ENCODE measurements around the gene TEX35. TPM values are rescaled to one million over a fixed set of nuclear protein-coding genes. Genes with fewer than 3 reads are reported as not detected.

The TEX35 gene
- polyA plus RNA-seq, 2 donors: 0.11 to 0.39 TPM

GRCh38 chr1:178510155-178510554, 2.8 kb upstream of the TEX35 start:
- Histone ChIP-seq H3K36me3 (ENCODE audit: control insufficient read depth in 2 of 2, insufficient read depth in 2 of 2, low read length in 1 of 2) (no peaks in the 10 kb centered on the region), H3K4me3 (ENCODE audit: low read depth in 1 of 2, low read length in 2 of 2) (no peak overlapping the region), H3K9me3 (ENCODE audit: control insufficient read depth in 2 of 2, insufficient read depth in 1 of 2, low read depth in 1 of 2, low read length in 1 of 2) (no peaks in the 10 kb centered on the region), H3K27me3 (ENCODE audit: control insufficient read depth in 1 of 2, insufficient read depth in 2 of 2, low read length in 2 of 2) (no peaks in the 10 kb centered on the region), H3K4me1 (ENCODE audit: control insufficient read depth in 2 of 2, insufficient read depth in 2 of 2, low read length in 1 of 2) (peaks cover 0 to 3% of the 10 kb centered on the region in 2 donors), H3K27ac (ENCODE audit: low read depth in 2 of 2, low read length in 1 of 2) (no peak overlapping the region)
- WGBS, 2 donors: 85 to 88% methylated on average over 4 of the region's 4 CpGs

- Histone ChIP-seq H3K4me1 (ENCODE audit: control insufficient read depth in 2 of 2, insufficient read depth in 2 of 2, low read length in 1 of 2) (peaks cover 0 to 3% of the 10 kb centered on the region in 2 donors), H3K9me3 (ENCODE audit: control insufficient read depth in 2 of 2, insufficient read depth in 1 of 2, low read depth in 1 of 2, low read length in 1 of 2) (no peaks in the 10 kb centered on the region), H3K27ac (ENCODE audit: low read depth in 2 of 2, low read length in 1 of 2) (no peak overlapping the region), H3K27me3 (ENCODE audit: control insufficient read depth in 1 of 2, insufficient read depth in 2 of 2, low read length in 2 of 2) (no peaks in the 10 kb centered on the region), H3K4me3 (ENCODE audit: low read depth in 1 of 2, low read length in 2 of 2) (no peak overlapping the region), H3K36me3 (ENCODE audit: control insufficient read depth in 2 of 2, insufficient read depth in 2 of 2, low read length in 1 of 2) (no peaks in the 10 kb centered on the region)
- WGBS, 2 donors: 41 to 45% methylated on average over 14 of the region's 14 CpGs
Observed at GRCh38 chr1:178513278-178513983, 522 bp downstream of the TEX35 start.

- Histone ChIP-seq H3K27ac (ENCODE audit: low read depth in 2 of 2, low read length in 1 of 2) (no peak overlapping the region), H3K4me3 (ENCODE audit: low read depth in 1 of 2, low read length in 2 of 2) (no peak overlapping the region), H3K4me1 (ENCODE audit: control insufficient read depth in 2 of 2, insufficient read depth in 2 of 2, low read length in 1 of 2) (peaks cover 2 to 3% of the 10 kb centered on the region in 2 donors), H3K36me3 (ENCODE audit: control insufficient read depth in 2 of 2, insufficient read depth in 2 of 2, low read length in 1 of 2) (no peaks in the 10 kb centered on the region), H3K9me3 (ENCODE audit: control insufficient read depth in 2 of 2, insufficient read depth in 1 of 2, low read depth in 1 of 2, low read length in 1 of 2) (no peaks in the 10 kb centered on the region), H3K27me3 (ENCODE audit: control insufficient read depth in 1 of 2, insufficient read depth in 2 of 2, low read length in 2 of 2) (no peaks in the 10 kb centered on the region)
- WGBS, 2 donors: 95 to 99% methylated on average over 4 of the region's 4 CpGs
Observed at GRCh38 chr1:178516110-178516509, 3.2 kb downstream of the TEX35 start.

GRCh38 chr1:178518894-178519293, 6.0 kb downstream of the TEX35 start:
- no peaks in the 10 kb centered on the region for H3K36me3 ChIP-seq (ENCODE audit: control insufficient read depth in 2 of 2, insufficient read depth in 2 of 2, low read length in 1 of 2)
- 46 to 53% methylated on average over 4 of the region's 4 CpGs for WGBS, 2 donors
- peak overlapping the region in 1 of 2 donors; percentile 59 for H3K27ac ChIP-seq (ENCODE audit: low read depth in 2 of 2, low read length in 1 of 2)
- peaks cover 0 to 2% of the 10 kb centered on the region in 2 donors for H3K4me1 ChIP-seq (ENCODE audit: control insufficient read depth in 2 of 2, insufficient read depth in 2 of 2, low read length in 1 of 2)
- H3K9me3 ChIP-seq (ENCODE audit: control insufficient read depth in 2 of 2, insufficient read depth in 1 of 2, low read depth in 1 of 2, low read length in 1 of 2): no peaks in the 10 kb centered on the region
- H3K27me3 ChIP-seq (ENCODE audit: control insufficient read depth in 1 of 2, insufficient read depth in 2 of 2, low read length in 2 of 2): no peaks in the 10 kb centered on the region
- no peak overlapping the region for H3K4me3 ChIP-seq (ENCODE audit: low read depth in 1 of 2, low read length in 2 of 2)

- H3K36me3 ChIP-seq (ENCODE audit: control insufficient read depth in 2 of 2, insufficient read depth in 2 of 2, low read length in 1 of 2): no peaks in the 10 kb centered on the region
- H3K27me3 ChIP-seq (ENCODE audit: control insufficient read depth in 1 of 2, insufficient read depth in 2 of 2, low read length in 2 of 2): no peaks in the 10 kb centered on the region
- no peak overlapping the region for H3K4me3 ChIP-seq (ENCODE audit: low read depth in 1 of 2, low read length in 2 of 2)
- H3K27ac ChIP-seq (ENCODE audit: low read depth in 2 of 2, low read length in 1 of 2): no peak overlapping the region
- H3K4me1 ChIP-seq (ENCODE audit: control insufficient read depth in 2 of 2, insufficient read depth in 2 of 2, low read length in 1 of 2): peaks cover 0 to 2% of the 10 kb centered on the region in 2 donors
- H3K9me3 ChIP-seq (ENCODE audit: control insufficient read depth in 2 of 2, insufficient read depth in 1 of 2, low read depth in 1 of 2, low read length in 1 of 2): no peaks in the 10 kb centered on the region
- 94 to 97% methylated on average over 11 of the region's 11 CpGs for WGBS, 2 donors
Observed at GRCh38 chr1:178520803-178521202, 7.9 kb downstream of the TEX35 start.

- peaks cover 0 to 2% of the 10 kb centered on the region in 2 donors for H3K4me1 ChIP-seq (ENCODE audit: control insufficient read depth in 2 of 2, insufficient read depth in 2 of 2, low read length in 1 of 2)
- no peak overlapping the region for H3K4me3 ChIP-seq (ENCODE audit: low read depth in 1 of 2, low read length in 2 of 2)
- no peak overlapping the region for H3K27ac ChIP-seq (ENCODE audit: low read depth in 2 of 2, low read length in 1 of 2)
- H3K36me3 ChIP-seq (ENCODE audit: control insufficient read depth in 2 of 2, insufficient read depth in 2 of 2, low read length in 1 of 2): no peaks in the 10 kb centered on the region
- WGBS, 2 donors: 92 to 96% methylated on average over 4 of the region's 4 CpGs
- no peaks in the 10 kb centered on the region for H3K27me3 ChIP-seq (ENCODE audit: control insufficient read depth in 1 of 2, insufficient read depth in 2 of 2, low read length in 2 of 2)
- H3K9me3 ChIP-seq (ENCODE audit: control insufficient read depth in 2 of 2, insufficient read depth in 1 of 2, low read depth in 1 of 2, low read length in 1 of 2): no peaks in the 10 kb centered on the region
Observed at GRCh38 chr1:178521241-178521640, 8.3 kb downstream of the TEX35 start.

GRCh38 chr1:178527117-178527516, 14.2 kb downstream of the TEX35 start:
- H3K27me3 ChIP-seq (ENCODE audit: control insufficient read depth in 1 of 2, insufficient read depth in 2 of 2, low read length in 2 of 2): no peaks in the 10 kb centered on the region
- H3K9me3 ChIP-seq (ENCODE audit: control insufficient read depth in 2 of 2, insufficient read depth in 1 of 2, low read depth in 1 of 2, low read length in 1 of 2): no peaks in the 10 kb centered on the region
- peaks cover 3 to 5% of the 10 kb centered on the region in 2 donors for H3K4me1 ChIP-seq (ENCODE audit: control insufficient read depth in 2 of 2, insufficient read depth in 2 of 2, low read length in 1 of 2)
- H3K36me3 ChIP-seq (ENCODE audit: control insufficient read depth in 2 of 2, insufficient read depth in 2 of 2, low read length in 1 of 2): no peaks in the 10 kb centered on the region
- H3K4me3 ChIP-seq (ENCODE audit: low read depth in 1 of 2, low read length in 2 of 2): no peak overlapping the region
- no peak overlapping the region for H3K27ac ChIP-seq (ENCODE audit: low read depth in 2 of 2, low read length in 1 of 2)
- WGBS, 2 donors: 87 to 92% methylated on average over 4 of the region's 4 CpGs

GRCh38 chr1:178528228-178528952, 15.5 kb downstream of the TEX35 start:
- 87% methylated on average over 10 of the region's 10 CpGs for WGBS, 2 donors
- peaks cover 3 to 5% of the 10 kb centered on the region in 2 donors for H3K4me1 ChIP-seq (ENCODE audit: control insufficient read depth in 2 of 2, insufficient read depth in 2 of 2, low read length in 1 of 2)

GRCh38 chr1:178528953-178529335, 16.0 kb downstream of the TEX35 start:
- Histone ChIP-seq H3K4me1 (ENCODE audit: control insufficient read depth in 2 of 2, insufficient read depth in 2 of 2, low read length in 1 of 2) (peaks cover 3 to 5% of the 10 kb centered on the region in 2 donors), H3K4me3 (ENCODE audit: low read depth in 1 of 2, low read length in 2 of 2) (no peak overlapping the region), H3K27me3 (ENCODE audit: control insufficient read depth in 1 of 2, insufficient read depth in 2 of 2, low read length in 2 of 2) (no peaks in the 10 kb centered on the region), H3K36me3 (ENCODE audit: control insufficient read depth in 2 of 2, insufficient read depth in 2 of 2, low read length in 1 of 2) (no peaks in the 10 kb centered on the region), H3K9me3 (ENCODE audit: control insufficient read depth in 2 of 2, insufficient read depth in 1 of 2, low read depth in 1 of 2, low read length in 1 of 2) (no peaks in the 10 kb centered on the region), H3K27ac (ENCODE audit: low read depth in 2 of 2, low read length in 1 of 2) (no peak overlapping the region)
- 80 to 87% methylated on average over 4 of the region's 4 CpGs for WGBS, 2 donors

More at GRCh38 chr1:178528228-178528952, 15.5 kb downstream of the TEX35 start:
- Histone ChIP-seq H3K27ac (ENCODE audit: low read depth in 2 of 2, low read length in 1 of 2) (no peak overlapping the region), H3K27me3 (ENCODE audit: control insufficient read depth in 1 of 2, insufficient read depth in 2 of 2, low read length in 2 of 2) (no peaks in the 10 kb centered on the region), H3K36me3 (ENCODE audit: control insufficient read depth in 2 of 2, insufficient read depth in 2 of 2, low read length in 1 of 2) (no peaks in the 10 kb centered on the region), H3K4me3 (ENCODE audit: low read depth in 1 of 2, low read length in 2 of 2) (no peak overlapping the region), H3K9me3 (ENCODE audit: control insufficient read depth in 2 of 2, insufficient read depth in 1 of 2, low read depth in 1 of 2, low read length in 1 of 2) (no peaks in the 10 kb centered on the region)

Measured in esophagus (tissue), 2 donors.